HG03354 (cell line): Measurements from ENCODE around the gene FSTL5.
A peak's percentile ranks its signal among the peaks of the same experiment; 100 is the strongest.
"Not testable (repeated sequence)": the region's sequence is repeated elsewhere in the genome, so short reads cannot be mapped to it uniquely, and the experiment has no call there.

Experiments used
- ATAC-seq: cut with Tn5 transposase; IDR thresholded peaks from one replicate; pipeline ENCODE4 v1.9.1; 2021; ENCODE audit warnings: mild to moderate bottlenecking; ENCODE audit not compliant: unreplicated experiment, poor library complexity, severe bottlenecking

The FSTL5 gene

GRCh38 chr4:162163892-162164759 is at the start of gene FSTL5:
FSTL5 (minus strand) TSS chr4:162164000; CDS start chr4:162111396, 52,604 bp downstream.
- ATAC-seq, result peak; percentile 89

- ATAC-seq, result no peak
Measured at GRCh38 chr4:162209706-162210105, 45.9 kb upstream of the FSTL5 start.

- ATAC-seq, result not testable (repeated sequence)
Measured at GRCh38 chr4:162203478-162203877, 39.7 kb upstream of the FSTL5 start.

- ATAC-seq, result no peak
Measured at GRCh38 chr4:162201673-162202072, 37.9 kb upstream of the FSTL5 start.

GRCh38 chr4:162170509-162170908 is 6.7 kb upstream of the FSTL5 start:
- no peak for ATAC-seq

GRCh38 chr4:162164906-162165510 is 1.2 kb upstream of the FSTL5 start:
- ATAC-seq, result no peak

GRCh38 chr4:162162672-162163071 is 1.1 kb downstream of the FSTL5 start:
- no peak for ATAC-seq

- ATAC-seq, result no peak
Measured at GRCh38 chr4:162157241-162157640, 6.6 kb downstream of the FSTL5 start.

GRCh38 chr4:162154862-162155540 is 8.8 kb downstream of the FSTL5 start:
- no peak for ATAC-seq

- ATAC-seq, result no peak
Measured at GRCh38 chr4:162151850-162152249, 11.9 kb downstream of the FSTL5 start.

- no peak for ATAC-seq
Measured at GRCh38 chr4:162151386-162151785, 12.4 kb downstream of the FSTL5 start.

- no peak for ATAC-seq
Measured at GRCh38 chr4:162149644-162150043, 14.2 kb downstream of the FSTL5 start.

- no peak for ATAC-seq
Measured at GRCh38 chr4:162140051-162140683, 23.6 kb downstream of the FSTL5 start.

- ATAC-seq, result no peak
Measured at GRCh38 chr4:162139412-162139811, 24.4 kb downstream of the FSTL5 start.

GRCh38 chr4:162131256-162131655 is 32.5 kb downstream of the FSTL5 start:
- ATAC-seq, result no peak

- no peak for ATAC-seq
Measured at GRCh38 chr4:162126729-162127128, 37.1 kb downstream of the FSTL5 start.

GRCh38 chr4:162117051-162117450 is 46.7 kb downstream of the FSTL5 start:
- no peak for ATAC-seq

- ATAC-seq, result no peak
Measured at GRCh38 chr4:162116095-162116779, 47.6 kb downstream of the FSTL5 start.

- ATAC-seq, result no peak
Measured at GRCh38 chr4:162115333-162115732, 48.5 kb downstream of the FSTL5 start.

GRCh38 chr4:162111078-162111477 is 52.7 kb downstream of the FSTL5 start:
- ATAC-seq, result no peak
